GM21515 (cell line): ENCODE measurements around the gene OR52I2.
A peak's percentile ranks its signal among the peaks of the same experiment; 100 is the strongest.

Experiments used
- ATAC-seq: cut with Tn5 transposase; IDR thresholded peaks from one replicate; pipeline ENCODE4 v1.9.1; 2021; ENCODE audit not compliant: unreplicated experiment

OR52I2 gene

GRCh38 chr11:4607781-4608666 lies 26.5 kb downstream of the OR52I2 start, which contains the start of gene TRIM68:
Gene TRIM68, minus strand, starts transcription at chr11:4608231. Its CDS starts 2,727 bp downstream, at chr11:4605504.
- ATAC-seq: peak; percentile 100

GRCh38 chr11:4610258-4610935 lies 28.9 kb downstream of the OR52I2 start:
- ATAC-seq: no peak

GRCh38 chr11:4611986-4612385 lies 30.4 kb downstream of the OR52I2 start:
- no peak for ATAC-seq

GRCh38 chr11:4615856-4616444 lies 34.4 kb downstream of the OR52I2 start:
- no peak for ATAC-seq

GRCh38 chr11:4619514-4619913 lies 38.0 kb downstream of the OR52I2 start:
- no peak for ATAC-seq

GRCh38 chr11:4626207-4627099 lies 44.9 kb downstream of the OR52I2 start:
- peak; percentile 64 for ATAC-seq

- ATAC-seq: no peak
Observed at GRCh38 chr11:4636136-4636535, 54.6 kb downstream of the OR52I2 start.

GRCh38 chr11:4636962-4637661 lies 55.6 kb downstream of the OR52I2 start, which contains the start of gene OR51D1:
Gene OR51D1, plus strand, starts transcription at chr11:4637477. Its CDS starts 2,314 bp downstream, at chr11:4639791.
- peak; percentile 96 for ATAC-seq

- ATAC-seq: no peak
Observed at GRCh38 chr11:4637662-4638047, 56.1 kb downstream of the OR52I2 start.

GRCh38 chr11:4639931-4640330 lies 58.4 kb downstream of the OR52I2 start:
- ATAC-seq: no peak

GRCh38 chr11:4641501-4641900 lies 60.0 kb downstream of the OR52I2 start:
- no peak for ATAC-seq

- no peak for ATAC-seq
Observed at GRCh38 chr11:4642043-4642442, 60.5 kb downstream of the OR52I2 start.
